ENCODE measurements around the gene ZNF429.
"Not testable (repeated sequence)": the region's sequence is repeated elsewhere in the genome, so short reads cannot be mapped to it uniquely, and the experiment has no call there.

Gene ZNF429

DNA sequence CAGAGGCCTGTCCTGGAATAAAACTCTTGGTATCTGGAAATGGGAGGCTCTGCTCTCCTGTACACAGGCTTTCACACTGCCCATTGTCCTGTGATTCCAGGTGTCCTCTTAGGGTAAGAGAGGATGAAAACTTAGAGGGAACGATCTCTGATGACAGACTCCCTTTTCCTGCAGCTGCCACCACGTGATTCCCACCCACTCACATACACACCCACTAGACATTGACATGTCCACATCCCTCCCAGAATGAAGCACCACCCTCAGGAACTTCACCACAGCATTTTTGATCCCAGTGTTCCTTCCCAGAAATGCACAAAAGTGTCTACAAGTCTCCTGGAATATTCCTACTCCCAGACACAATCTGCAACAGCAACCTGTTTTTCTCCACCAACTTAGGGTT is 8.2 kb downstream of the ZNF429 start:
- no peak for DNase-seq (ENCODE audit: low read depth)
- TF ChIP-seq, protein P1, sequence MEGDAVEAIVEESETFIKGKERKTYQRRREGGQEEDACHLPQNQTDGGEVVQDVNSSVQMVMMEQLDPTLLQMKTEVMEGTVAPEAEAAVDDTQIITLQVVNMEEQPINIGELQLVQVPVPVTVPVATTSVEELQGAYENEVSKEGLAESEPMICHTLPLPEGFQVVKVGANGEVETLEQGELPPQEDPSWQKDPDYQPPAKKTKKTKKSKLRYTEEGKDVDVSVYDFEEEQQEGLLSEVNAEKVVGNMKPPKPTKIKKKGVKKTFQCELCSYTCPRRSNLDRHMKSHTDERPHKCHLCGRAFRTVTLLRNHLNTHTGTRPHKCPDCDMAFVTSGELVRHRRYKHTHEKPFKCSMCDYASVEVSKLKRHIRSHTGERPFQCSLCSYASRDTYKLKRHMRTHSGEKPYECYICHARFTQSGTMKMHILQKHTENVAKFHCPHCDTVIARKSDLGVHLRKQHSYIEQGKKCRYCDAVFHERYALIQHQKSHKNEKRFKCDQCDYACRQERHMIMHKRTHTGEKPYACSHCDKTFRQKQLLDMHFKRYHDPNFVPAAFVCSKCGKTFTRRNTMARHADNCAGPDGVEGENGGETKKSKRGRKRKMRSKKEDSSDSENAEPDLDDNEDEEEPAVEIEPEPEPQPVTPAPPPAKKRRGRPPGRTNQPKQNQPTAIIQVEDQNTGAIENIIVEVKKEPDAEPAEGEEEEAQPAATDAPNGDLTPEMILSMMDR (IDR thresholded peaks at IDR 0.05; ENCODE audit: insufficient read depth, low read depth, low read length, missing control alignments), result no peak
- H3K4me3 ChIP-seq (ENCODE audit: low read length), result no peak overlapping the region

DNA sequence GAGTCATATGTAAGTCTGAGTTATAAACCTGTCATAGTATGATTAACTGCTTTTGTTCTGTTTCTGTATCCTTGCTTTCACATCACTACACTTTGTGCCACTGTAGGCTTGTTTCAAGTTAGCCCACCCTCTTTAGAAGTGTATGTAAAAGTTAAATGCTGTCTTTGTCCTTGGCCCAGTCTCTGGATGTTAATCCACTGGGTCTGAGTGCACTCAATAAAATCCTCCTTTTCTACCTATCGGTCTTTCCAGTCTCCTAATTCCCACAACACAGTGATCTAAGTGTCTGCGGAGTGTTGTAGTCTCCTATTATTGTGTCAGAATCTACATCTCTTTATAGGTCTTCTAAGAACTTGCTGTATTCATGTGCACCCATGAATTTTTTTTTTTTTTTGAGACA is 14.1 kb downstream of the ZNF429 start:
- TF ChIP-seq, protein P1 (IDR thresholded peaks at IDR 0.05; ENCODE audit: insufficient read depth, low read depth, low read length, missing control alignments), result no peak
- no peak overlapping the region for H3K4me3 ChIP-seq (ENCODE audit: low read length)
- peak; percentile 9 for DNase-seq (ENCODE audit: low read depth)

DNA sequence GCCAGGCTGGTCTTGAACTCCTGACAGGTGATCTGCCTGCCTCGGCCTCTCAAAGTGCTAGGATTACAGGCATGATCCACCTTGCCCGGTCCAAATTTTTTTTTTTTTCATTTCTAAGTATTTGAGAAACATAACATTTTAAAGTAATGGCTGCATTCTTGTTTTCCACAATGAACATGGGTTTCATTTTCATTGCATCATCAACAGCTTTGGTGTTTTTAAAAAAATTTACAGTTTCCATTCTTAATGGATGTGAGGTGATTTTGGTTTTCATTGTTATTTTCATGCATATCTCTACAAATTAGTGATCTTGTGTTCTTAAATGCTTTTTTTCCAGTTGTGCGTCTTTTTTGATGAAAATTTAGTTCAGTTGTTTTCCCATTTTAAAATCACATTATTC is 27.5 kb downstream of the ZNF429 start:
- TF ChIP-seq, protein P1 (IDR thresholded peaks at IDR 0.05; ENCODE audit: insufficient read depth, low read depth, low read length, missing control alignments), result no peak
- DNase-seq (ENCODE audit: low read depth), result no peak
- H3K4me3 ChIP-seq (ENCODE audit: low read length), result no peak overlapping the region

DNA sequence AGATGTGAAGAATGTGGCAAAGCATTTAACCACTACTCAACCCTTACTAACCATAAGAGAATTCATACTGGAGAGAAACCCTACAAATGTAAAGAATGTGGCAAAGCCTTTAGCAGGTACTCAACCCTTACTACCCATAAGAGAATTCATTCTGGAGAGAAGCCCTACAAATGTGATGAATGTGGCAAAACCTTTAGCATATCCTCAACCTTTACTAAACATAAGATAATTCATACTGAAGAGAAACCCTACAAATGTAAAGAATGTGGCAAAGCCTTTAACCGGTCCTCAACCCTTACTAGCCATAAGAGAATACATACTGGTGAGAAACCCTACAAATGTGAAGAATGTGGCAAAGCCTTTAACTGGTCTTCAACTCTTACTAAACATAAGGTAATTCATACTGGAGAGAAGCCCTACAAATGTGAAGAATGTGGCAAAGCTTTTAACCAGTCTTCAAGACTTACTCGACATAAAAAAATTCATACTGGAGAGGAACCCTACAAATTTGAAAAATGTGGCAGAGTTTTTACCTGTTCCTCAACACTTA is 31.4 kb downstream of the ZNF429 start:
- not testable (repeated sequence) for DNase-seq (ENCODE audit: low read depth); H3K4me3 ChIP-seq (ENCODE audit: low read length)

DNA sequence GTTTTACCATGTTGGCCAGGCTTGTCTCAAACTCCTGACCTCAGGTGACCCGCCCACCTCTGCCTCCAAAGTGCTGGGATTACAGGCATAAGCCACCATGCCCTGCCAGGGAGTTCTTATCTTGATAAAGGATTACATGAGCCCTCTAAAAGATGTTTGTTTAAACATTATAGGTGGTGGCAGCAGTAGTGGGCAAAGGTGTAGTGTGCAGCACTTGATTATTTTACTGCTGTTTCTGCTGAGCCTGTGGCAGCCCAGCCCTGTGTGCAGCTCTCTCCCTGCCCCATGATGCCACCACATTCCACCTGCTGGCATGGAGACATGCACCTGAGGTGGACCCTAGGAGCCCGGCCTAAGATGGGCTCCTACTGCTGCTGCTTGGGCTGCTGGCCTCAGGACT is 54.0 kb downstream of the ZNF429 start:
- H3K4me3 ChIP-seq (ENCODE audit: low read length), result no peak overlapping the region
- TF ChIP-seq, protein P1 (IDR thresholded peaks at IDR 0.05; ENCODE audit: insufficient read depth, low read depth, low read length, missing control alignments), result no peak
- DNase-seq (ENCODE audit: low read depth), result no peak

DNA sequence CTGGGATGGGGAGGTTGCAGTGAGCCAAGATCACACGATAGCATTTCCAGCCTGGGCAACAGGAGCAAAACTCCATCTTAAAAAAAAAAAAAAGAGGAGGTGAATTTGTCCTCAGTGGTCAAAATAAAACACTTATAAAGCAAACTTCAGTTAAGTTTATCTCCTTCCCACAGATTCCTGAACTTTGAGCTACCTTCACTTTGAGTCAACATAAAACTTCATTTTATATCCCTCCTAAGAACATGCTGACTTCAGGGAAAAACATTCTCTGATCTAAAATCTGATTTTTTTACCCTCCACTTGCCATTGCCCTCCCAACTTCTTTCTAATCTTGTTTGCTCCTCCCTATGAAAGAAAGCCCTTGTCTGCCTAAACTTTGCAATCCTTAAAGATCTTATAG is 59.0 kb downstream of the ZNF429 start:
- no peak for DNase-seq (ENCODE audit: low read depth)
- TF ChIP-seq, protein P1 (IDR thresholded peaks at IDR 0.05; ENCODE audit: insufficient read depth, low read depth, low read length, missing control alignments), result no peak
- no peak overlapping the region for H3K4me3 ChIP-seq (ENCODE audit: low read length)

DNA sequence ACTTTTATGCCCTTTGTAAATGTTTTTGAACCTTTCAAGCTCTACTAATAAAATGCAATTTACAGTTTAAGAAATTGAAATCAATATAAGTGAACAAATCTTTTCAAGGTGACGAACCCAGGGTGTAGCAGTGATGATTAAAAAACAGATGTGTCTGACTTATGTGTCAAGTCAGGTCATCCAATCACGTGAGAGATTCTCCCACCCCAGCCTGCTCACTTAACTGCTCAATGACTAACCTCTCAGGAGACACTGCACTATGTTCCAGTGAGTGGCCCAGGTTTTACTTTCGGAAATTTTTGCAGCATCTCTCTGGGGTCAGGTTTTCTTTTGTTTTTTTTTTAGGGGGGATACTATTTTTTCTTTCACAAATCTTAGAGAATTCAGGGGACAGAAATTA is 60.7 kb downstream of the ZNF429 start:
- TF ChIP-seq, protein P1 (IDR thresholded peaks at IDR 0.05; ENCODE audit: insufficient read depth, low read depth, low read length, missing control alignments), result no peak
- DNase-seq (ENCODE audit: low read depth), result peak; percentile 51
- no peak overlapping the region for H3K4me3 ChIP-seq (ENCODE audit: low read length)

DNA sequence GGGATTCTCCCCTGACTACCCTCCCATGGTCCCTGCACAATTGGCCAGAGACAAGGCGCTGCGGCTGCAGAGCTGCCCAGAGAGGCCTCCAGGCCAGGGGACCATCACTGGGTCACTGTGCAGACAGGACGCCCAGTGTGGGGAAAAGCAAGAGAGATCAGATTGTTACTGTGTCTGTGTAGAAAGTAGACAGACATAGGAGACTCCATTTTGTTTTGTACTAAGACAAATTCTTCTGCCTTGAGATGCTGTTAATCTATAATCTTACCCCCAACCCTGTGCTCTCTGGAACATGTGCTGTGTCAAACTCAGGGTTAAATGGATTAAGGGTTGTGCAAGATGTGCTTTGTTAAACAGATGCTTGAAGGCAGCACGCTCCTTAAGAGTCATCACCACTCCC is 62.4 kb downstream of the ZNF429 start:
- DNase-seq (ENCODE audit: low read depth), result not testable (repeated sequence)
- peak overlapping the region; percentile 25 for H3K4me3 ChIP-seq (ENCODE audit: low read length)

All from epithelial cell of esophagus (primary cell).